ENCODE measurements around the gene EPM2AIP1. TPM values are rescaled to one million over a fixed set of nuclear protein-coding genes. Genes with fewer than 3 reads are reported as not detected.
A peak's percentile ranks its signal among the peaks of the same experiment; 100 is the strongest.

EPM2AIP1 gene
- total and polyA plus RNA-seq, 9 of the 15 experiments (the other 6 are each of a cell fraction or from before 2014, with no cell fraction given), result 6.7 to 44.8 (median 25.2) TPM

DNA sequence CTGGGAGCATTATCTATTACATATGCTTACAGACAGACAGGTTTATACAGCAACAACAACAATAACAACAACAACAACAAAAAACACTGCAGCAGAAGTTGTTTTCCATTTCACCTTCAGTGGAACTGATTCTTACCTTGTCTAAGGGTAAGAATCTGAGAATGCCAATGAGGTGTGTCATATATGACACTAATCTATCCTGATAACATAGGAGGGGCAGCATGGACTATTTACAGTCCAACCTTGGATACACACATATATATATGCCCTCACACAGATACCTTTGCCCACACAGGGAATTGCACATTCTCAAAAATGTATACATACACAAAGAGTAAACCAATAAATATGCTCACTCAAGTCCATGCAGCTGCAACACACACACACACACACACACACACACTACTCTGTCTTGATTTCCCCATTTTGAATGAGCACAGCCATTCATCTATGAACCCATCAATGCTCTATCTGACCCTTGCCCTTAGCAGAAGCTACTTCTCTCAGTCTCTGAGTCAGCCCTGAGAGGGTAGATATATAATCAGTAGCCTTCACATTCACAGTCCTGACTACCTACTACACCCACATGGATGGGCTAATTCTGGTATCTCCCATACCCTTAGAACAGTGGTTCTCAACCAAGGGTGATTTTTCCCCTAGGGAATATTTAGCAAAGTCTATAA, 38.3 kb downstream of the EPM2AIP1 start (continued):
- TF ChIP-seq, protein P1, sequence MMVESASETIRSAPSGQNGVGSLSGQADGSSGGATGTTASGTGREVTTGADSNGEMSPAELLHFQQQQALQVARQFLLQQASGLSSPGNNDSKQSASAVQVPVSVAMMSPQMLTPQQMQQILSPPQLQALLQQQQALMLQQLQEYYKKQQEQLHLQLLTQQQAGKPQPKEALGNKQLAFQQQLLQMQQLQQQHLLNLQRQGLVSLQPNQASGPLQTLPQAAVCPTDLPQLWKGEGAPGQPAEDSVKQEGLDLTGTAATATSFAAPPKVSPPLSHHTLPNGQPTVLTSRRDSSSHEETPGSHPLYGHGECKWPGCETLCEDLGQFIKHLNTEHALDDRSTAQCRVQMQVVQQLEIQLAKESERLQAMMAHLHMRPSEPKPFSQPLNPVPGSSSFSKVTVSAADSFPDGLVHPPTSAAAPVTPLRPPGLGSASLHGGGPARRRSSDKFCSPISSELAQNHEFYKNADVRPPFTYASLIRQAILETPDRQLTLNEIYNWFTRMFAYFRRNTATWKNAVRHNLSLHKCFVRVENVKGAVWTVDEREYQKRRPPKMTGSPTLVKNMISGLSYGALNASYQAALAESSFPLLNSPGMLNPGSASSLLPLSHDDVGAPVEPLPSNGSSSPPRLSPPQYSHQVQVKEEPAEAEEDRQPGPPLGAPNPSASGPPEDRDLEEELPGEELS (CRISPR knock-in tag; IDR thresholded peaks at IDR 0.05; ENCODE audit: borderline replicate concordance), result no peak
- TF ChIP-seq ZNF766 (CRISPR knock-in tag; conservative IDR thresholded peaks at IDR 0.05), result no peak
- no peak for TF ChIP-seq CEBPB (tag; IDR thresholded peaks at IDR 0.05)
- TF ChIP-seq ELF4 (CRISPR knock-in tag; IDR thresholded peaks at IDR 0.05), result peak; percentile 81
- TF ChIP-seq PYGO2 (tag; IDR thresholded peaks at IDR 0.05), result no peak
- TF ChIP-seq, protein P2, sequence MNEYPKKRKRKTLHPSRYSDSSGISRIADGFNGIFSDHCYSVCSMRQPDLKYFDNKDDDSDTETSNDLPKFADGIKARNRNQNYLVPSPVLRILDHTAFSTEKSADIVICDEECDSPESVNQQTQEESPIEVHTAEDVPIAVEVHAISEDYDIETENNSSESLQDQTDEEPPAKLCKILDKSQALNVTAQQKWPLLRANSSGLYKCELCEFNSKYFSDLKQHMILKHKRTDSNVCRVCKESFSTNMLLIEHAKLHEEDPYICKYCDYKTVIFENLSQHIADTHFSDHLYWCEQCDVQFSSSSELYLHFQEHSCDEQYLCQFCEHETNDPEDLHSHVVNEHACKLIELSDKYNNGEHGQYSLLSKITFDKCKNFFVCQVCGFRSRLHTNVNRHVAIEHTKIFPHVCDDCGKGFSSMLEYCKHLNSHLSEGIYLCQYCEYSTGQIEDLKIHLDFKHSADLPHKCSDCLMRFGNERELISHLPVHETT (CRISPR knock-in tag; conservative IDR thresholded peaks at IDR 0.05 in 1 of 2, IDR thresholded peaks at IDR 0.05 in 1 of 2), result 0 out of 4 replicates have a peak, but pooled peaks of 1 of the 2 experiments have one; percentile 19
- TF ChIP-seq, protein P3, sequence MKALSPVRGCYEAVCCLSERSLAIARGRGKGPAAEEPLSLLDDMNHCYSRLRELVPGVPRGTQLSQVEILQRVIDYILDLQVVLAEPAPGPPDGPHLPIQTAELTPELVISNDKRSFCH (CRISPR knock-in tag; IDR thresholded peaks at IDR 0.05), result no peak
- TF ChIP-seq, protein P3 (tag; IDR thresholded peaks at IDR 0.05), result no peak
- no peak for TF ChIP-seq EZH2 (IDR thresholded peaks at IDR 0.05; ENCODE audit: borderline replicate concordance, low read depth, low read length)
- TF ChIP-seq, protein P4, sequence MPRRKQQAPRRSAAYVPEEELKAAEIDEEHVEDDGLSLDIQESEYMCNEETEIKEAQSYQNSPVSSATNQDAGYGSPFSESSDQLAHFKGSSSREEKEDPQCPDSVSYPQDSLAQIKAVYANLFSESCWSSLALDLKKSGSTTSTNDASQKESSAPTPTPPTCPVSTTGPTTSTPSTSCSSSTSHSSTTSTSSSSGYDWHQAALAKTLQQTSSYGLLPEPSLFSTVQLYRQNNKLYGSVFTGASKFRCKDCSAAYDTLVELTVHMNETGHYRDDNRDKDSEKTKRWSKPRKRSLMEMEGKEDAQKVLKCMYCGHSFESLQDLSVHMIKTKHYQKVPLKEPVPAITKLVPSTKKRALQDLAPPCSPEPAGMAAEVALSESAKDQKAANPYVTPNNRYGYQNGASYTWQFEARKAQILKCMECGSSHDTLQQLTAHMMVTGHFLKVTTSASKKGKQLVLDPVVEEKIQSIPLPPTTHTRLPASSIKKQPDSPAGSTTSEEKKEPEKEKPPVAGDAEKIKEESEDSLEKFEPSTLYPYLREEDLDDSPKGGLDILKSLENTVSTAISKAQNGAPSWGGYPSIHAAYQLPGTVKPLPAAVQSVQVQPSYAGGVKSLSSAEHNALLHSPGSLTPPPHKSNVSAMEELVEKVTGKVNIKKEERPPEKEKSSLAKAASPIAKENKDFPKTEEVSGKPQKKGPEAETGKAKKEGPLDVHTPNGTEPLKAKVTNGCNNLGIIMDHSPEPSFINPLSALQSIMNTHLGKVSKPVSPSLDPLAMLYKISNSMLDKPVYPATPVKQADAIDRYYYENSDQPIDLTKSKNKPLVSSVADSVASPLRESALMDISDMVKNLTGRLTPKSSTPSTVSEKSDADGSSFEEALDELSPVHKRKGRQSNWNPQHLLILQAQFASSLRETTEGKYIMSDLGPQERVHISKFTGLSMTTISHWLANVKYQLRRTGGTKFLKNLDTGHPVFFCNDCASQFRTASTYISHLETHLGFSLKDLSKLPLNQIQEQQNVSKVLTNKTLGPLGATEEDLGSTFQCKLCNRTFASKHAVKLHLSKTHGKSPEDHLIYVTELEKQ (CRISPR knock-in tag; IDR thresholded peaks at IDR 0.05), result no peak
- TF ChIP-seq CCNT2 (IDR thresholded peaks at IDR 0.05; ENCODE audit: borderline replicate concordance, extremely low read depth, insufficient read length, low read depth, low read length), result peak; percentile 18
- TF ChIP-seq GATAD2B (IDR thresholded peaks at IDR 0.05; ENCODE audit: borderline replicate concordance), result no peak
- no peak for TF ChIP-seq ZNF707 (CRISPR knock-in tag; conservative IDR thresholded peaks at IDR 0.05)
- no peak for TF ChIP-seq COPS2 (conservative IDR thresholded peaks at IDR 0.05)
- TF ChIP-seq KLF6 (CRISPR knock-in tag; IDR thresholded peaks at IDR 0.05; ENCODE audit: borderline replicate concordance), result no peak
- TF ChIP-seq HIVEP1 (CRISPR knock-in tag; IDR thresholded peaks at IDR 0.05), result no peak
- no peak for TF ChIP-seq ZNF134 (CRISPR knock-in tag; conservative IDR thresholded peaks at IDR 0.05)
- no peak for TF ChIP-seq BRF1 (IDR thresholded peaks at IDR 0.05; ENCODE audit: borderline replicate concordance, extremely low read depth, insufficient read length)
- TF ChIP-seq ZFP30 (CRISPR knock-in tag; IDR thresholded peaks at IDR 0.05; ENCODE audit: borderline replicate concordance), result no peak
- peak; percentile 64 for TF ChIP-seq CTBP1 (IDR thresholded peaks at IDR 0.05; ENCODE audit: borderline replicate concordance)
